CD14-positive monocyte (primary cell): Measurements from ENCODE around the gene BICDL1. TPM values are rescaled to one million over a fixed set of nuclear protein-coding genes. Genes with fewer than 3 reads are reported as not detected.

Experiments
- DNase-seq, 3 donors: peaks; one replicate each; pipeline ENCODE4 v3.0.0-alpha.2; 2011 to 2022
- H2AFZ ChIP-seq: 2 replicates; pipeline ENCODE4 v1.6.0; 2012; ENCODE audit warnings: mild to moderate bottlenecking, low read depth, low read length, inconsistent platforms; ENCODE audit not compliant: insufficient read depth, poor library complexity, severe bottlenecking
- H3K27ac ChIP-seq, 2 donors: 1 replicate in 1 of 2; 2 replicates in 1 of 2; pipeline ENCODE4 v1.5.1; 2012 to 2013; ENCODE audit warnings: low read length in 2 of 2, control low read depth in 1 of 2, inconsistent platforms in 1 of 2, low read depth in 1 of 2, mild to moderate bottlenecking in 1 of 2
- H3K27me3 ChIP-seq, 2 donors: one replicate each; pipeline versions ENCODE4 v1.6.0 to v1.6.1; 2011 to 2013; ENCODE audit warnings: low read length in 2 of 2; ENCODE audit not compliant: control insufficient read depth in 2 of 2, insufficient read depth in 2 of 2
- H3K36me3 ChIP-seq, 2 donors: replicated peaks in 1 of 2; 1 replicate in 1 of 2; 2 replicates in 1 of 2; pipeline versions ENCODE4 v1.5.1 to v1.6.1; 2012 to 2013; ENCODE audit warnings: low read length in 2 of 2, control low read depth in 1 of 2, inconsistent platforms in 1 of 2, mild to moderate bottlenecking in 1 of 2; ENCODE audit not compliant: insufficient read depth in 2 of 2, control insufficient read depth in 1 of 2
- H3K4me1 ChIP-seq, 2 donors: 1 replicate in 1 of 2; 2 replicates in 1 of 2; pipeline versions ENCODE4 v1.5.1 to v1.6.1; 2012 to 2013; ENCODE audit warnings: low read length in 2 of 2, control low read depth in 1 of 2, inconsistent platforms in 1 of 2, mild to moderate bottlenecking in 1 of 2, moderate library complexity in 1 of 2; ENCODE audit not compliant: insufficient read depth in 2 of 2, control insufficient read depth in 1 of 2
- H3K4me2 ChIP-seq: replicated peaks from 2 replicates; pipeline ENCODE3; 2012; ENCODE audit warnings: low read length, moderate library complexity, mild to moderate bottlenecking; ENCODE audit not compliant: poor library complexity, severe bottlenecking; ENCODE audit errors: extremely low read depth
- H3K4me3 ChIP-seq, 3 experiments: fragments of 200-600 bp in 1 of 3; sonication (generic) in 1 of 3; replicated peaks in 1 of 3; 1 replicate in 2 of 3; 2 replicates in 1 of 3; pipeline ENCODE4 v1.5.1; 2011 to 2013; ENCODE audit warnings: low read length in 3 of 3, mild to moderate bottlenecking in 3 of 3, control low read depth in 2 of 3, low read depth in 2 of 3, inconsistent platforms in 1 of 3, moderate library complexity in 1 of 3
- H3K79me2 ChIP-seq: 2 replicates; pipeline ENCODE4 v1.6.0; 2012; ENCODE audit warnings: mild to moderate bottlenecking, control low read depth, inconsistent platforms, low read length, moderate library complexity; ENCODE audit not compliant: insufficient read depth
- H3K9ac ChIP-seq: 2 replicates; pipeline ENCODE4 v1.6.0; 2017; ENCODE audit warnings: low read length, mild to moderate bottlenecking; ENCODE audit not compliant: insufficient read depth, poor library complexity, severe bottlenecking
- H3K9me3 ChIP-seq, 2 donors: replicated peaks in 1 of 2; 1 replicate in 1 of 2; 2 replicates in 1 of 2; pipeline versions ENCODE4 v1.5.1 to v1.6.1; 2012 to 2013; ENCODE audit warnings: low read length in 2 of 2, control low read depth in 1 of 2; ENCODE audit not compliant: control insufficient read depth in 1 of 2, insufficient read depth in 1 of 2
- H4K20me1 ChIP-seq: 2 replicates; pipeline ENCODE4 v1.6.0; 2012; ENCODE audit warnings: mild to moderate bottlenecking, low read length, control low read depth, moderate library complexity; ENCODE audit not compliant: insufficient read depth
- H3K27ac Mint-ChIP-seq, 7 donors: one replicate each; pipeline ENCODE4 v1.8.0; 2020; ENCODE audit warnings: mild to moderate bottlenecking in 7 of 7, mixed read lengths in 7 of 7, moderate library complexity in 6 of 7, inconsistent platforms in 2 of 7
- H3K27me3 Mint-ChIP-seq, 3 donors: one replicate each; pipeline ENCODE4 v1.8.0; 2021 to 2022; ENCODE audit warnings: low read depth in 3 of 3, mild to moderate bottlenecking in 3 of 3, mixed read lengths in 3 of 3, moderate library complexity in 3 of 3, inconsistent platforms in 1 of 3
- H3K36me3 Mint-ChIP-seq, 2 donors: one replicate each; pipeline ENCODE4 v1.8.0; 2020; ENCODE audit warnings: mixed read lengths in 2 of 2, inconsistent platforms in 1 of 2, mild to moderate bottlenecking in 1 of 2
- H3K4me1 Mint-ChIP-seq: one replicate; pipeline ENCODE4 v1.8.0; 2020; ENCODE audit warnings: mild to moderate bottlenecking, mixed read lengths
- H3K4me3 Mint-ChIP-seq, 2 donors: one replicate each; pipeline ENCODE4 v1.8.0; 2020; ENCODE audit warnings: mild to moderate bottlenecking in 2 of 2, mixed read lengths in 2 of 2, moderate library complexity in 1 of 2
- H3K9me3 Mint-ChIP-seq, 7 donors: one replicate each; pipeline ENCODE4 v1.8.0; 2020 to 2022; ENCODE audit warnings: mixed read lengths in 7 of 7, mild to moderate bottlenecking in 6 of 7, moderate library complexity in 6 of 7, inconsistent platforms in 2 of 7
- WGBS: methylation state at CpG from one replicate; pipeline ENCODE4 v1.1.5; 2013; ENCODE audit warnings: missing lambda C conversion rate; ENCODE audit not compliant: insufficient coverage; 5-methylcytosine and 5-hydroxymethylcytosine counted together
- intact Hi-C, 2 donors: fragments of 100-400 bp; cut with micrococcal nuclease; formaldehyde crosslinking; loops; one replicate each; pipeline versions ENCODE4 v1.15.0 to v1.15.1; 2023
- polyA plus RNA-seq, 3 donors: library from polyadenylated mRNA; depleted of rRNA in 1 of 3; unstranded in 2 of 3; stranded (reverse) in 1 of 3; fragments of 300-500 nt in 2 of 3; fragments of >200 nt in 1 of 3; fragmentation: Illumina TruSeq in 2 of 3; gene quantifications; 1 replicate in 2 of 3; 2 replicates in 1 of 3; pipeline ENCODE4 v1.2.3, GENCODE V29; 2012 to 2021
- TF ChIP-seq, protein P1 (sequence below): fragments of 200-600 bp; IDR thresholded peaks from one replicate; pipeline ENCODE4 v1.8.0; 2022; ENCODE audit warnings: antibody characterized with exemption, mild to moderate bottlenecking

The BICDL1 gene
- polyA plus RNA-seq, 3 donors: 0.13 TPM; not detected in 2

GRCh38 chr12:120047072-120047471 lies 58.0 kb downstream of the BICDL1 start:
- DNase-seq: no peak
- H2AFZ ChIP-seq: no peak overlapping the region
- H3K9ac ChIP-seq: no peak overlapping the region
- no peaks in the 10 kb centered on the region for H3K36me3 ChIP-seq
- Mint-ChIP-seq H3K9me3 (peaks cover 0 to 6% (median 0%) of the 10 kb centered on the region in 7 donors), H3K27me3 (peaks cover 4 to 20% (median 4%) of the 10 kb centered on the region in 3 donors), H3K4me1 (no peaks in the 10 kb centered on the region), H3K36me3 (no peaks in the 10 kb centered on the region), H3K27ac (no peak overlapping the region), H3K4me3 (no peak overlapping the region)
- TF ChIP-seq, protein P1, sequence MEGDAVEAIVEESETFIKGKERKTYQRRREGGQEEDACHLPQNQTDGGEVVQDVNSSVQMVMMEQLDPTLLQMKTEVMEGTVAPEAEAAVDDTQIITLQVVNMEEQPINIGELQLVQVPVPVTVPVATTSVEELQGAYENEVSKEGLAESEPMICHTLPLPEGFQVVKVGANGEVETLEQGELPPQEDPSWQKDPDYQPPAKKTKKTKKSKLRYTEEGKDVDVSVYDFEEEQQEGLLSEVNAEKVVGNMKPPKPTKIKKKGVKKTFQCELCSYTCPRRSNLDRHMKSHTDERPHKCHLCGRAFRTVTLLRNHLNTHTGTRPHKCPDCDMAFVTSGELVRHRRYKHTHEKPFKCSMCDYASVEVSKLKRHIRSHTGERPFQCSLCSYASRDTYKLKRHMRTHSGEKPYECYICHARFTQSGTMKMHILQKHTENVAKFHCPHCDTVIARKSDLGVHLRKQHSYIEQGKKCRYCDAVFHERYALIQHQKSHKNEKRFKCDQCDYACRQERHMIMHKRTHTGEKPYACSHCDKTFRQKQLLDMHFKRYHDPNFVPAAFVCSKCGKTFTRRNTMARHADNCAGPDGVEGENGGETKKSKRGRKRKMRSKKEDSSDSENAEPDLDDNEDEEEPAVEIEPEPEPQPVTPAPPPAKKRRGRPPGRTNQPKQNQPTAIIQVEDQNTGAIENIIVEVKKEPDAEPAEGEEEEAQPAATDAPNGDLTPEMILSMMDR: no peak
- intact Hi-C loops: no loop called here
- no peaks in the 10 kb centered on the region for H3K79me2 ChIP-seq
- H3K4me2 ChIP-seq: no peak overlapping the region
- no peaks in the 10 kb centered on the region for H4K20me1 ChIP-seq
- no peaks in the 10 kb centered on the region for H3K9me3 ChIP-seq
- peaks cover 0 to 4% of the 10 kb centered on the region in 2 donors for H3K27me3 ChIP-seq
- H3K4me3 ChIP-seq: no peak overlapping the region
- H3K27ac ChIP-seq: no peak overlapping the region
- H3K4me1 ChIP-seq: no peaks in the 10 kb centered on the region
- WGBS: no CpG with 5 or more reads among the region's 1 CpG

DNA sequence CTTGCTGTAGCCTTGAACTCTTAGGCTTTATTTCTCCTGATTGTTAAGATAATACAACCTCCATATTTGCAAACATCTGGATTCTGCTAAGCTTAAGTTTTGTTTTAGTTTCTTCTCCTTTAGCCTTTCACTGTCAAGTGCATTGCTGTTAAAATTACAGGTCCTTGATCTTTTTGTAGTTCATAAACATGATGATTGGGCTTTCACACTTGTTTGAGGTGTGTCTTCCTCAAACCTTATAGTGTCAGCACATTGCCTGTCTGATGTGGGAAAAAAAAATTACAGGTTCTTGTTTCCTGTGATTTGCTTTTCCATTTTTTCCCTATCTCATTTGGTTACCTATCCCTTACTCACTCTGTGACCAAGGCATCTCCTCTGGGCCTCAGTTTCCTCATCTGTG lies 59.2 kb downstream of the BICDL1 start:
- no peak overlapping the region for H3K4me3 Mint-ChIP-seq
- intact Hi-C loops: no loop called here

More for the DNA sequence above, 59.2 kb downstream of the BICDL1 start:
- peaks cover 0 to 4% of the 10 kb centered on the region in 2 donors for H3K27me3 ChIP-seq
- no peak overlapping the region for H2AFZ ChIP-seq
- no peaks in the 10 kb centered on the region for H3K4me1 ChIP-seq
- Mint-ChIP-seq H3K27me3 (peaks cover 3 to 14% (median 6%) of the 10 kb centered on the region in 3 donors), H3K36me3 (no peaks in the 10 kb centered on the region), H3K27ac (no peak overlapping the region), H3K4me1 (no peaks in the 10 kb centered on the region), H3K9me3 (peaks cover 0 to 6% (median 0%) of the 10 kb centered on the region in 7 donors)
- H3K36me3 ChIP-seq: no peaks in the 10 kb centered on the region
- no peaks in the 10 kb centered on the region for H3K79me2 ChIP-seq
- no peaks in the 10 kb centered on the region for H3K9me3 ChIP-seq
- H4K20me1 ChIP-seq: no peaks in the 10 kb centered on the region
- no peak overlapping the region for H3K4me3 ChIP-seq
- H3K4me2 ChIP-seq: no peak overlapping the region
- no peak overlapping the region for H3K9ac ChIP-seq
- no peak overlapping the region for H3K27ac ChIP-seq
- TF ChIP-seq, protein P1: no peak
- no peak for DNase-seq
